DMS153 treated with DMSO at 0.1 percent for 48 hours (cell line): ENCODE results near the gene KRTAP4-3.
A peak's percentile ranks its signal among the peaks of the same experiment; 100 is the strongest.
"Not testable (repeated sequence)": the region's sequence is repeated elsewhere in the genome, so short reads cannot be mapped to it uniquely, and the experiment has no call there.

Experiments
- DNase-seq: peaks from one replicate; lab custom pipeline; 2025; ENCODE audit not compliant: unreplicated experiment; lab: John Stamatoyannopoulos, UW

KRTAP4-3 gene

DNA sequence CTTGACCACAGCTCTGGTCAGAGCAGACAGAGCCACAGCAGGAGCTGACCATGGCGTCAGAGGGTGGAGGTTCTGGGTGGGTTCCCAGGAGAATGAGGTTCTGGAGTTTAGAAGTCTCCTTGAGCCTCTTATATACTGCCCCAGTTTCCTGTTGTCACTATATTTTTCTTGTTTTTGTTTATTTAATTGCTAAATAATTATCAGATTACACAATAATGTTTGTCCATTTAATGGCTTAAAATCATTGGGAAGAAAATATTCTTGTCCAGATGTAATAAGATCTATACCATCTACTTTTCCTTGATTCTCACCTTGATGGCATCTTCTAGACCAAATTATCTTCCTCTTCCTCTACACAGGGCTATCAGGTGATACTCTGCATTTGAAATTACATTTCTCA, at the start of gene KRTAP4-3:
Gene KRTAP4-3 (minus strand): TSS at position 101 of the 400 bp plus-strand sequence. CDS start 49 bp downstream, at position 52.
- DNase-seq: no peak

DNA sequence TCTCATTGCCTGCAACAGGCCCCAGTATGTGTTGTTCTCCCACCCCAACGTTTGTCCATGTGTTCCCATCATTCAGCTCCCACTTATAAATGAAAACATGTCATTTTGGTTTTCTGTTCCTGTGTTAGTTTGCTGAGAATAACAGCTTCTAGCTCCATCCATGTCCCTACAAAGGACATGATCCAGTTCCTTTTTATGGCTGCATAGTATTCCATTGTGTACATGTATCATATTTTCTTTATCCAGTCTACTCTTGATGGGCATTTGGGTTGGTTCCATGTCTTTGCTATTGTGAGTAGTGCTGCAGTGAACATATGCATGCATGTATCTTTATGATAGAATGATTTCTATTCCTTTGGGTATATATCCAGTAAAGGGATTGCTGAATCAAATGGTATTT, 47.7 kb upstream of the KRTAP4-3 start:
- no peak for DNase-seq

DNA sequence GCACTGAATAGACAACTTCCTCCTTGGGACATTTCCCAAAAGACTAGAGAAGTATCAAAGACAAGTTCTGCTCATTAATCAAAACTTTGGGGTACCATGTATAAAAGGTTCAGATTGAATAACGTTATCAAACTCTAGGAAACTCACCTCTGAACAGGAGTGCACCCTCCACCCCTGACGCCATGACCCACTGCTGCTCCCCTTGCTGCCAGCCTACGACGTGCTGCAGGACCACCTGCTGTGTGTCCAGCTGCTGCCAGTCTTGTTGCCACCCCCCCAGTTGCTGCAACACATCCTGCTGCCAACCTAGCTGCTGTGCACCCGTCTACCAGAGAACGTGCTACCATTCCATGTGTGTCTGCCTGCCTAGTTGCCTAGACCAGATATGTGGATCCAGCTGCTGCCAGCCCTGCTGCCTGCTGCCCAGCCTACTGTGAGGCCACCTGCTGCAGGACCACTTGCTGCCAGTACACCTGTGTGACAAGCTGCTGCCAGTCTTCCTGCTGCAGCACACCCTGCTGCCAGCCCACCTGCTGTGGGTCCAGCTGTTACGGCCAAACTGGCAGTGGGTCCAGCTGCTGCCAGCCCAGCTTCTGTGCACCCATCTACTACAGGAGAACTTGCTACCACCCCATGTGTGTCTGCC, 44.6 kb upstream of the KRTAP4-3 start:
- peak; percentile 38 for DNase-seq

DNA sequence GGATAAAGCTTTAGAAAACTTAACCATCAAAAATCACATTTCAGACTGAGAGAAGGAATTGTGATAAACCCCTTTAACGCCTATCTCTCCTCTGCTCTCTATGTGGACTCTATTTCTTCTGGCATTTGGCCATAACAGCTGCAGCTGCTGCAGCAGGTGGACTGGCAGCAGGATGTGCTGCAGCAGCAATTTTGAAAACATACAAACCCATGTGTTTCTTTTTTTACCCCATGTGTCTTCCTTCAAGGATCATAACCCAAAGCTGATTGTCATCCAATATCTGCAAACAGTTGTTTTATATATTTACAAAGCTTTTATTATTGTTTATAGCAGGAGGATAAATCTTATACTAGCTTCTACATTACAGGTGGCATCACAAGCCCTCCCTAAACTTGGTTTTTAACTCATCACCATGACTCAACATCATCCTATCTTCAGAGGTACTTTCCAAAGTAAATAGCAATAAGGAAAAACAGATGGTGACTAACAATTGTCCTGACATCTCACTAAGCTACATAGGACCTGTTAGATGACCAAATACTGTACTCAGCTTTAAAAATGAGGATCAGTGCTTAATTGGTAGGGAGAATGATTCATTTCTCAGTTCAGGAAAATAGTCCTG, 43.9 kb upstream of the KRTAP4-3 start:
- DNase-seq: peak; percentile 91

DNA sequence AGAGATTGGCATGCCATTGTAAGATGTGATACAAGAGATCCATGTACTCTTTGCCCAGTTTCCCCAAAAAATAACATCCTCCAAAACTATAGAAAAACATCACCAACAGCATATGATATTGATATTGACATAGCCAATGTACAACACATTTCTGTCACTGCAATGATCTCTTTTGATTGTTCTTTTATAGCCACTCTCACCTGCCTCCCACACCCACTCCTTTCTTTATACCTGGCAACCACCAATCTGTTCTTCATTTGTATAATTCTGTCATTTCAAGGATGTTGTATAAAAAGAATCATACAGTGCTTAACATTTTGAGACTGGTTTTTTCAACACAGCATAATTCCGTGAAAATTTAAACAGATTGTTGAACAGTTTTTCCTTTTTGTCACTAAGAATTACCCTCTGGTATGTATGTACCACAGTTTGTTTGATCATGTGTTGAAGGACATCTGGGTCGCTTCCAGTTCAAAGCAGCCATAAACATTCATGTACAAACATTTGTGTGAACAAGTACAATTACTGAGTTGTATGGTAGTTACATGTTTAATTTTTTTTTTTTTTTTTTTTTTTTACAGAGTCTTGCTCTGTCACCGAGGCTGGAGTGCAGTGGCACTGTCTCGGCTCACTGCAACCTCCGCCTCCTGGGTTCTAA, 31.5 kb upstream of the KRTAP4-3 start:
- peak; percentile 43 for DNase-seq

- no peak for DNase-seq
Measured at GRCh38 chr17:41196068-41196467, 28.0 kb upstream of the KRTAP4-3 start.

DNA sequence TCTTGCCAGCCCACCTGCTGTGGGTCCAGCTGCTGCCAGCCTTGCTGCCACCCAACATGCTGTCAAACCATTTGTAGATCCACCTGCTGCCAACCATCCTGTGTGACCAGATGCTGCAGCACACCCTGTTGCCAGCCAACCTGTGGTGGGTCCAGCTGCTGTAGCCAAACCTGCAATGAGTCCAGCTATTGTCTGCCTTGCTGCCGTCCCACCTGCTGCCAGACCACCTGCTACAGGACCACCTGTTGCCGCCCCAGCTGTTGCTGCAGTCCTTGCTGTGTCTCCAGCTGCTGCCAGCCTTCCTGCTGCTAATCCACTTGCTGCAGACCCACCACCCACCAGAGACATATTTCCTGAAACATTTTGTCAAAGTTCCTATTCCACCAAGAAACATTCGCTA, 22.3 kb upstream of the KRTAP4-3 start:
- DNase-seq: no peak

GRCh38 chr17:41189837-41190318, 21.9 kb upstream of the KRTAP4-3 start, which contains the start of gene KRTAP9-1:
Gene KRTAP9-1 (plus strand): TSS chr17:41189887. CDS start chr17:41189887, 0 bp downstream.
- DNase-seq: not testable (repeated sequence)

GRCh38 chr17:41186872-41187271, 18.9 kb upstream of the KRTAP4-3 start:
- no peak for DNase-seq

- DNase-seq: no peak
Measured at GRCh38 chr17:41185001-41185400, 17.0 kb upstream of the KRTAP4-3 start.

- DNase-seq: no peak
Measured at GRCh38 chr17:41184480-41184961, 16.5 kb upstream of the KRTAP4-3 start, which contains the start of gene KRTAP4-1. Gene KRTAP4-1 (minus strand): TSS chr17:41184911. CDS start chr17:41184854, 57 bp downstream.

DNA sequence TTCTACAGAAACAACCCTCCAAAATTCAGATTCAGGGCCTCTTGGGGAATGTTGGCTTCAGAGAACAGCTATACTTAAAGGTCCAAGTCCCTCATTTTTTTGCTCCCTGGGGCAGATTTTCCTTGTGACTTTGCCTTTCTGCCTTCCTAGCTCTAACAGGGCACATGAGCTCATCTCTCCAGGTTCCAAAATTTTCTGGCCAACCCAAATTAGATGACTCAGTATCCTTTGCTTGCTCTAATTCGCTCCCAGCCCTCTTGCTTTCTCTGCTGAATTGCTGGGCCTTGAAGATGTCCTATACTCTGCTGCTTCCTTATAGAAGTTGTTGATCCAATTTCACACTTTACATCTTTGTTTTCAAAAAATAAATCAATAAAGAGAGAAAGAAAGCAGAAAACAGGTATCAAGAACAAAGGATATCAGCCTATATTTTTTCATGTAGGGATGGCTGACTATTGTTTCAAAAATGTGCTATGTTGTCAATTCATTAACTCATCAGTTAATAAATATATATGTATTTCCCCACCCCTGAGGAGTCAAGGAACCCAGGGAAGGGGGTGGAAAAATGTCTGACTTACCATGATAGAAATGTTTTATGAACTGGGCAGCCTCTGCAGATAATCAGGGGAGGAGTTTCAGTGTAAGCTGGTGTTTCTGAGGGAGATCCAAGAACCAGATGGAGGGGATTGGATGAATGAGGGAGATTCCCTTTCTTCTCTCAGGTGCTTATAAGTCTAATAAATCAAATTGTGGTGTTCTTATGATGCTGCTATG, 11.0 kb upstream of the KRTAP4-3 start:
- DNase-seq: no peak

- DNase-seq: no peak
Measured at GRCh38 chr17:41178341-41178740, 10.3 kb upstream of the KRTAP4-3 start.

- DNase-seq: no peak
Measured at GRCh38 chr17:41177727-41178271, 9.8 kb upstream of the KRTAP4-3 start, which contains the start of gene KRTAP4-2. Gene KRTAP4-2 (minus strand): TSS chr17:41178221. CDS start chr17:41178164, 57 bp downstream.

DNA sequence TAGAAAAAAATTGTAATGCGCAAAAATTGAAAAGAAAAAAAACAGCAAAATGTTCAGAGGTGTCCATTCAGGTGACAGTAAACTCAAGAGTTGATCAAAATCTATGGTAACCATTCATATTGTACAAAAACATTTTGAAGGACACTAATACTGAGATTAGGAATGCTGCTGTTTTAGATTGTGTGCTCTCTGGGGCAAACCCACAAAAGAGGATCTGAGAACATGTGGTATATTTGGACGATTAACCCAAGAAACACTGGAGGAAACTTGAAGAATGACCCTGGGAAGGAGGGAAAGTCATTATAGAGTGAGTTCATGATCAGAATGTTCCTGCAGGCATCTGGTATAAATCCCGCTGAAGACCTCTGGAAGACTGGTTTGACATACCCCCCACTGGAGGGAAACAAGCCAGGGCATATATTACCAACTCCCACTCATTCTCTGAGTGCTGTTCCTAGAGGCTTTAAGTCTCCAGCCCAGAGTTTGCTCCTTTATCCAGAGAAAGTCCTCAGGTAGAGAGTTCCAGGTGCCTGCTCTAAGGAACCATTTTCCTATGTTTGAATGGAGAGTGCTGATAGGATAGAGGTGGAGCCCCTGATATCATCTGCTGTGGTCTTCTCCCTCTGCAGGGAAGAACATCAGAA, 8.8 kb upstream of the KRTAP4-3 start:
- no peak for DNase-seq

- DNase-seq: no peak
Measured at GRCh38 chr17:41171886-41172285, 3.9 kb upstream of the KRTAP4-3 start.

DNA sequence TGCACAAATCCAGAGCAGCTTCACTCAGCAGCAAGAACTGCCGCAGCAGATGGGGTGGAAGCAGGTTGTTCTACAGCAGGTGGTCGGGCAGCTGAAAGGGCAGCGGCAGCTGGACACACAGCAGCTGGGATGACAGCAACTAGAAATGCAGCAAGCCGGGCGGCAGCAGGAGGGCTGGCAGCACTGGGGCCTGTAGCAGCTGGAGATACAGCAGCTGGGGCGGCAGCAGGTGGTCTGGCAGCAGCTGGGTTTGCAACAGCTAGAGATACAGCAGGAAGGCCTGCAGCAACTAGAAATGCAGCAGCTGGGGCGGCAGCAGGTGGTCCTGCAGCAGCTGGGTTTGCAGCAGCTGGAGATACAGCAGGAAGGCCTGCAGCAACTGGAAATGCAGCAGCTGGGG, 460 bp downstream of the KRTAP4-3 start:
- DNase-seq: no peak

DNA sequence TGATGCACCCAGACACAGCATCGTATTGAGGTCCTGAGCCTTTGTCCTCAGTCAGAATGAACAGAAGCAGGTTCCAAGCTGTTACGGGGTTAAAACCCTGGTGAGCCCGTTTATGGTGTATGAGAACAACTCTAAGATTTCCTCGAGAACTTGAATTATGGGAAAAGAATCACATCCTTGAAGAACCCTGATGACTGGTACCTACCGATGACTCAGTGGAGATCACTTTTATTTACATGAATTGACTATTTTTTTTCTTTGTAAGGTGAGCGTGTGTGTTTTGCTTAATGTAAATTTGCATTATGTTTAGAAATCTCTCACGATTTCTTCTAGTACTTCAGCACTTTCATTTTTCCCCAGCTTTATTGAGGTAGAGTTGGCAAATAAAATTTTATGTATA, 4.2 kb downstream of the KRTAP4-3 start:
- no peak for DNase-seq

DNA sequence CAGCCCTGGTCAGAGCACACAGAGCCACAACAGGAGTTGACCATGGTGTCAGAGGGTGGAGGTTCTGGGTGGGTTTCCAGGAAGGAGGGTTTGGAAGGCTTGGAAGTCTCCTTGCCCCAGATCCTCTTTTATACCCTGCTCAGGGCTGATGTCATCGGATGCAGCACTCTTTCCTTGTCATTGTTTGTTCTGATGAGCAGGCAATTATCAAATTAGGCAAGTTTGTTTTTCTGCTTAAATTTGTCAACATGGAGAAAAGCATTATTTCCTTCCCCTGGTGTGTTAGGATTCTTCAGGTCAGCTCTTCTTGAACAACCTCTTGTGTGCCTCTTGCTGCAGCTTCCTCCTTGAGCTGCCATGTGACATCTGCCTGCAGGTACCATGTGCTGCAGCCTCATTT, 7.4 kb downstream of the KRTAP4-3 start, which contains the start of gene KRTAP4-4:
Gene KRTAP4-4 (minus strand): TSS at position 101 of the 400 bp plus-strand sequence. CDS start 57 bp downstream, at position 44.
- no peak for DNase-seq

- DNase-seq: not testable (repeated sequence)
Measured at GRCh38 chr17:41160190-41160589, 7.8 kb downstream of the KRTAP4-3 start.
